PC-9 (cell line): ENCODE results near the gene DNASE1L1.

ENCODE experiments used
- EZH2 ChIP-seq: fragments of 200-600 bp; sonication (generic); IDR thresholded peaks from 2 replicates; pipeline ENCODE4 v1.8.0; 2017; ENCODE audit warnings: antibody characterized with exemption, low read depth
- TF ChIP-seq, protein P1 (sequence below): fragments of 200-600 bp; sonication (generic); conservative IDR thresholded peaks from 2 replicates; pipeline ENCODE4 v1.6.1; 2017; ENCODE audit warnings: mixed run types, antibody characterized with exemption, mild to moderate bottlenecking, moderate library complexity

GRCh38 chrX:154441564-154441963 lies 32.5 kb upstream of the DNASE1L1 start:
- TF ChIP-seq, protein P1, sequence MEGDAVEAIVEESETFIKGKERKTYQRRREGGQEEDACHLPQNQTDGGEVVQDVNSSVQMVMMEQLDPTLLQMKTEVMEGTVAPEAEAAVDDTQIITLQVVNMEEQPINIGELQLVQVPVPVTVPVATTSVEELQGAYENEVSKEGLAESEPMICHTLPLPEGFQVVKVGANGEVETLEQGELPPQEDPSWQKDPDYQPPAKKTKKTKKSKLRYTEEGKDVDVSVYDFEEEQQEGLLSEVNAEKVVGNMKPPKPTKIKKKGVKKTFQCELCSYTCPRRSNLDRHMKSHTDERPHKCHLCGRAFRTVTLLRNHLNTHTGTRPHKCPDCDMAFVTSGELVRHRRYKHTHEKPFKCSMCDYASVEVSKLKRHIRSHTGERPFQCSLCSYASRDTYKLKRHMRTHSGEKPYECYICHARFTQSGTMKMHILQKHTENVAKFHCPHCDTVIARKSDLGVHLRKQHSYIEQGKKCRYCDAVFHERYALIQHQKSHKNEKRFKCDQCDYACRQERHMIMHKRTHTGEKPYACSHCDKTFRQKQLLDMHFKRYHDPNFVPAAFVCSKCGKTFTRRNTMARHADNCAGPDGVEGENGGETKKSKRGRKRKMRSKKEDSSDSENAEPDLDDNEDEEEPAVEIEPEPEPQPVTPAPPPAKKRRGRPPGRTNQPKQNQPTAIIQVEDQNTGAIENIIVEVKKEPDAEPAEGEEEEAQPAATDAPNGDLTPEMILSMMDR, result no peak
- no peak for TF ChIP-seq EZH2
